Mammary epithelial cell (primary cell): Measurements from ENCODE around the gene CHD1L.

Experiments
- EZH2 ChIP-seq: IDR thresholded peaks from 2 replicates; pipeline ENCODE4 v1.6.1; 2012; ENCODE audit warnings: low read length, inconsistent platforms, borderline replicate concordance
- TF ChIP-seq, protein P1 (sequence below), 2 donors: IDR thresholded peaks in 1 of 2; conservative IDR thresholded peaks in 1 of 2; 2 replicates each; pipeline ENCODE4 v1.5.1; 2011 to 2012; ENCODE audit warnings: inconsistent platforms in 2 of 2, low read length in 2 of 2, mild to moderate bottlenecking in 2 of 2, control low read depth in 1 of 2, low read depth in 1 of 2; ENCODE audit not compliant: insufficient read depth in 1 of 2; ENCODE audit errors: extremely low read depth in 1 of 2

DNA sequence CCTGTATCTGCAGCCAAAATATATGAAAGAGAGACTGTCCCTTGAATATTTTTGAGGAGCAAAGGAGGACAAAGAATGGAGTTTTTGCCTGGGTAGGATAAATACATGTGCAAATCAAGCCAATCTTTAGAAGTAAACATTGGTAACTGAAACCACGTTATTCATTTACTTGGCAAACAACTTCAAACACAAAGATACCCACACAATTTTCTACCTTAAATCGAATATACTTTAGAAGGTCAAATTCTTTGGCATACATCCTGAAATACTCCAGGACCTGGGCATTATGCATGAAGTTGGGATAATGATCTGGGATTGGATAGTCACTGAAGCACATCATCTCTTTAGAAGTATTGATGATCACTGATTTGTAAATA is 27.0 kb upstream of the CHD1L start:
- TF ChIP-seq, protein P1, sequence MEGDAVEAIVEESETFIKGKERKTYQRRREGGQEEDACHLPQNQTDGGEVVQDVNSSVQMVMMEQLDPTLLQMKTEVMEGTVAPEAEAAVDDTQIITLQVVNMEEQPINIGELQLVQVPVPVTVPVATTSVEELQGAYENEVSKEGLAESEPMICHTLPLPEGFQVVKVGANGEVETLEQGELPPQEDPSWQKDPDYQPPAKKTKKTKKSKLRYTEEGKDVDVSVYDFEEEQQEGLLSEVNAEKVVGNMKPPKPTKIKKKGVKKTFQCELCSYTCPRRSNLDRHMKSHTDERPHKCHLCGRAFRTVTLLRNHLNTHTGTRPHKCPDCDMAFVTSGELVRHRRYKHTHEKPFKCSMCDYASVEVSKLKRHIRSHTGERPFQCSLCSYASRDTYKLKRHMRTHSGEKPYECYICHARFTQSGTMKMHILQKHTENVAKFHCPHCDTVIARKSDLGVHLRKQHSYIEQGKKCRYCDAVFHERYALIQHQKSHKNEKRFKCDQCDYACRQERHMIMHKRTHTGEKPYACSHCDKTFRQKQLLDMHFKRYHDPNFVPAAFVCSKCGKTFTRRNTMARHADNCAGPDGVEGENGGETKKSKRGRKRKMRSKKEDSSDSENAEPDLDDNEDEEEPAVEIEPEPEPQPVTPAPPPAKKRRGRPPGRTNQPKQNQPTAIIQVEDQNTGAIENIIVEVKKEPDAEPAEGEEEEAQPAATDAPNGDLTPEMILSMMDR (conservative IDR thresholded peaks at IDR 0.05 in 1 of 2, IDR thresholded peaks at IDR 0.05 in 1 of 2; ENCODE audit: extremely low read depth in 1 of 2, insufficient read depth in 1 of 2, low read depth in 1 of 2, low read length in 2 of 2) = no peak
- no peak for TF ChIP-seq EZH2
